Nephron progenitor cell (in vitro differentiated cells): ENCODE measurements around the gene CACNA2D1.

ENCODE experiments used
- DNase-seq: peaks from one replicate; pipeline ENCODE4 v3.0.0; 2021
- H3K27ac Mint-ChIP-seq: 2 replicates; pipeline ENCODE4 v1.8.0; 2021; ENCODE audit warnings: mild to moderate bottlenecking, moderate library complexity, mixed read lengths
- H3K27me3 Mint-ChIP-seq: 2 replicates; pipeline ENCODE4 v1.8.0; 2021; ENCODE audit warnings: mild to moderate bottlenecking, low read depth, mixed read lengths; ENCODE audit not compliant: poor library complexity
- H3K36me3 Mint-ChIP-seq: 2 replicates; pipeline ENCODE4 v1.8.0; 2021; ENCODE audit warnings: low read depth, mixed read lengths
- H3K4me1 Mint-ChIP-seq: 2 replicates; pipeline ENCODE4 v1.8.0; 2021; ENCODE audit warnings: mixed read lengths
- H3K4me3 Mint-ChIP-seq: 2 replicates; pipeline ENCODE4 v1.8.0; 2021; ENCODE audit warnings: mild to moderate bottlenecking, moderate library complexity, mixed read lengths
- H3K9me3 Mint-ChIP-seq: 2 replicates; pipeline ENCODE4 v1.8.0; 2021; ENCODE audit warnings: mild to moderate bottlenecking, moderate library complexity, mixed read lengths
- CTCF ChIP-seq: fragments of 200-600 bp; sonication (generic); IDR thresholded peaks from 2 replicates; pipeline ENCODE4 v1.5.0; 2021; ENCODE audit warnings: antibody characterized with exemption

The CACNA2D1 gene

GRCh38 chr7:82410461-82410860 is 33.1 kb downstream of the CACNA2D1 start:
- H3K4me3 Mint-ChIP-seq, result no peak overlapping the region
- peaks cover 7% of the 10 kb centered on the region for H3K9me3 Mint-ChIP-seq
- no peak for DNase-seq
- peaks cover 9% of the 10 kb centered on the region for H3K36me3 Mint-ChIP-seq
- TF ChIP-seq CTCF, result no peak
- H3K27me3 Mint-ChIP-seq, result no peaks in the 10 kb centered on the region
- peaks cover 3% of the 10 kb centered on the region for H3K4me1 Mint-ChIP-seq
- H3K27ac Mint-ChIP-seq, result peak overlapping the region; percentile 43

- peaks cover 2% of the 10 kb centered on the region for H3K27me3 Mint-ChIP-seq
- peaks cover 7% of the 10 kb centered on the region for H3K9me3 Mint-ChIP-seq
- TF ChIP-seq CTCF, result no peak
- DNase-seq, result no peak
- H3K4me1 Mint-ChIP-seq, result no peaks in the 10 kb centered on the region
- H3K36me3 Mint-ChIP-seq, result peaks cover 16% of the 10 kb centered on the region
- H3K4me3 Mint-ChIP-seq, result no peak overlapping the region
- no peak overlapping the region for H3K27ac Mint-ChIP-seq
Observed at GRCh38 chr7:82406937-82407336, 36.6 kb downstream of the CACNA2D1 start.

GRCh38 chr7:82405301-82405700 is 38.3 kb downstream of the CACNA2D1 start:
- no peak for TF ChIP-seq CTCF
- Mint-ChIP-seq H3K9me3 (peaks cover 7% of the 10 kb centered on the region), H3K4me3 (no peak overlapping the region), H3K36me3 (peaks cover 21% of the 10 kb centered on the region), H3K27ac (no peak overlapping the region), H3K27me3 (peaks cover 2% of the 10 kb centered on the region), H3K4me1 (no peaks in the 10 kb centered on the region)
- DNase-seq, result no peak

GRCh38 chr7:82404652-82405051 is 38.9 kb downstream of the CACNA2D1 start:
- H3K9me3 Mint-ChIP-seq, result peaks cover 10% of the 10 kb centered on the region
- peaks cover 24% of the 10 kb centered on the region for H3K36me3 Mint-ChIP-seq
- H3K4me3 Mint-ChIP-seq, result no peak overlapping the region
- no peak overlapping the region for H3K27ac Mint-ChIP-seq
- H3K27me3 Mint-ChIP-seq, result peaks cover 2% of the 10 kb centered on the region
- TF ChIP-seq CTCF, result no peak
- no peaks in the 10 kb centered on the region for H3K4me1 Mint-ChIP-seq
- no peak for DNase-seq

GRCh38 chr7:82404094-82404493 is 39.5 kb downstream of the CACNA2D1 start:
- Mint-ChIP-seq H3K36me3 (peaks cover 27% of the 10 kb centered on the region), H3K9me3 (peaks cover 12% of the 10 kb centered on the region), H3K4me3 (no peak overlapping the region), H3K27ac (peak overlapping the region; percentile 62), H3K4me1 (no peaks in the 10 kb centered on the region), H3K27me3 (peaks cover 2% of the 10 kb centered on the region)
- DNase-seq, result no peak
- no peak for TF ChIP-seq CTCF

- Mint-ChIP-seq H3K4me3 (no peak overlapping the region), H3K27ac (no peak overlapping the region), H3K36me3 (peaks cover 21% of the 10 kb centered on the region), H3K4me1 (no peaks in the 10 kb centered on the region), H3K27me3 (peaks cover 2% of the 10 kb centered on the region), H3K9me3 (peaks cover 12% of the 10 kb centered on the region)
- no peak for TF ChIP-seq CTCF
- no peak for DNase-seq
Observed at GRCh38 chr7:82397879-82398524, 45.6 kb downstream of the CACNA2D1 start.
